Uterus (tissue), 4 donors: ENCODE measurements around the gene PCDHGB3. TPM values are rescaled to one million over a fixed set of nuclear protein-coding genes. Genes with fewer than 3 reads are reported as not detected.
A peak's percentile ranks its signal among the peaks of the same experiment; 100 is the strongest.

Experiments
- DNase-seq, 2 donors: peaks; one replicate each; pipeline ENCODE4 v3.0.0-alpha.2; 2019 to 2020
- H3K27ac ChIP-seq, 2 donors: fragments of 200-600 bp; sonication (generic); 1 replicate in 1 of 2; 2 replicates in 1 of 2; pipeline ENCODE4 v1.5.1; 2016 to 2018
- H3K27me3 ChIP-seq, 2 donors: fragments of 200-600 bp; sonication (generic); one replicate each; pipeline ENCODE4 v1.5.1; 2018 to 2019; ENCODE audit warnings: control low read depth in 1 of 2
- H3K36me3 ChIP-seq, 2 donors: fragments of 200-600 bp; sonication (generic); one replicate each; pipeline ENCODE4 v1.5.1; 2019; ENCODE audit warnings: control low read depth in 1 of 2
- H3K4me1 ChIP-seq, 2 donors: fragments of 200-600 bp; sonication (generic); one replicate each; pipeline ENCODE4 v1.5.1; 2018 to 2019; ENCODE audit warnings: control low read depth in 1 of 2
- H3K4me3 ChIP-seq, 2 donors: fragments of 200-600 bp; sonication (generic); 1 replicate in 1 of 2; 2 replicates in 1 of 2; pipeline ENCODE4 v1.5.1; 2018 to 2019; ENCODE audit warnings: mild to moderate bottlenecking in 1 of 2
- H3K9me3 ChIP-seq, 2 donors: fragments of 200-600 bp; sonication (generic); one replicate each; pipeline ENCODE4 v1.5.1; 2019; ENCODE audit warnings: control low read depth in 1 of 2
- POLR2A ChIP-seq, 2 donors: fragments of 450-650 bp; IDR thresholded peaks; one replicate each; pipeline ENCODE4 v1.6.1; 2016; ENCODE audit warnings: antibody characterized with exemption in 2 of 2, mild to moderate bottlenecking in 1 of 2, moderate library complexity in 1 of 2
- intact Hi-C: fragments of 100-400 bp; cut with DNase I; formaldehyde crosslinking; loops from one replicate; pipeline ENCODE4 v1.15.1; 2023; ENCODE audit warnings: low total_unique reads
- total RNA-seq, 4 donors: library from RNA; depleted of rRNA in 3 of 4; stranded (reverse); fragments of >200 nt in 3 of 4; gene quantifications; one replicate each; pipeline versions ENCODE4 v1.1.0 to v1.2.4, GENCODE V29; 2014 to 2023
- TF ChIP-seq, protein P1 (sequence below), 4 experiments: fragments of 200-600 bp in 2 of 4; fragments of 450-650 bp in 2 of 4; sonication (generic) in 2 of 4; IDR thresholded peaks; one replicate each; pipeline ENCODE4 v1.5.1; 2016 to 2019; ENCODE audit warnings: antibody characterized with exemption in 4 of 4, mild to moderate bottlenecking in 2 of 4, moderate library complexity in 1 of 4
- donor health status: DM: yes; HTN: yes; CAD: no.

Gene PCDHGB3
- total RNA-seq = 10 to 100 TPM in 2 of 4 donors, 1 to 10 TPM in 1, under 1 TPM in 1; 0.59 to 14.1 (median 8.1) TPM

DNA sequence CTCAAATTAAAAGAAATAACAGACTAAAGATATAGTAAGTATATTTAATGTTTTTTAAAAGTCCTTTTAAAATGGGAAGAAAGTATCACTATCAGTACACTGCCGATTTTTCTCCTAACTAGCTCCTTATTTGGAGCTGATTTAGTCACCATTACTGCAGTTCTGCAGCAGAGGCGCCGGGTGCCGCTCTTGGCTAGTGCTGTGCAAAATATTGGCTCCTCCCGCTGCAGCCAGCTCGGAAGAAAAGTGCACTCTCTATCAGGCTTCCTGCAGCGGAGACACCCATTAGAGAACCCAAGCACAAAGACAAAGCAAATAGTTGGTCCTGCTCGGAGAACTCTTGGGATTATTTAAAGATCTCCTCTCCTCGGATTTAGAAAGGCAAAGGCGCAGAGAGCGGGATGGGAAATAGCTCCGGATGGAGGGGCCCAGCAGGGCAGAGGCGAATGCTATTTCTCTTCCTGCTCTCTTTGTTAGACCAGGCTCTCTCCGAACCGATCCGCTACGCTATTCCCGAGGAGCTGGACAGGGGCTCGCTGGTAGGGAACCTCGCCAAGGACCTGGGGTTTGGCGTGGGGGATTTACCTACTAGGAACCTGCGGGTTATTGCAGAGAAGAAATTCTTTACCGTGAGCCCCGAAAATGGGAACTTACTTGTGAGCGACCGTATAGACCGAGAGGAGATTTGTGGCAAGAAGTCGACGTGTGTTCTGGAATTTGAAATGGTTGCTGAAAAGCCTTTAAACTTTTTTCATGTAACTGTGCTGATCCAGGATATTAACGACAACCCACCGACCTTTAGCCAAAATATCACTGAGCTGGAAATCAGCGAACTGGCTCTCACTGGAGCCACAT is at the start of gene PCDHGB3:
Gene PCDHGB3, plus strand, starts transcription at position 249 of the 855 bp plus-strand sequence. Its CDS starts 153 bp downstream, at position 402.
- H3K4me3 ChIP-seq = no peak within 1 kb of the TSS
- no peaks in the 10 kb centered on the region for H3K27me3 ChIP-seq
- H3K4me1 ChIP-seq = no peaks in the 10 kb centered on the region
- no peak for DNase-seq
- peaks cover 5 to 95% of the 10 kb centered on the region in 2 donors for H3K9me3 ChIP-seq
- no peaks in the 10 kb centered on the region for H3K36me3 ChIP-seq
- H3K27ac ChIP-seq = no peak within 1 kb of the TSS
- TF ChIP-seq POLR2A (IDR thresholded peaks at IDR 0.05) = no peak
- TF ChIP-seq, protein P1, sequence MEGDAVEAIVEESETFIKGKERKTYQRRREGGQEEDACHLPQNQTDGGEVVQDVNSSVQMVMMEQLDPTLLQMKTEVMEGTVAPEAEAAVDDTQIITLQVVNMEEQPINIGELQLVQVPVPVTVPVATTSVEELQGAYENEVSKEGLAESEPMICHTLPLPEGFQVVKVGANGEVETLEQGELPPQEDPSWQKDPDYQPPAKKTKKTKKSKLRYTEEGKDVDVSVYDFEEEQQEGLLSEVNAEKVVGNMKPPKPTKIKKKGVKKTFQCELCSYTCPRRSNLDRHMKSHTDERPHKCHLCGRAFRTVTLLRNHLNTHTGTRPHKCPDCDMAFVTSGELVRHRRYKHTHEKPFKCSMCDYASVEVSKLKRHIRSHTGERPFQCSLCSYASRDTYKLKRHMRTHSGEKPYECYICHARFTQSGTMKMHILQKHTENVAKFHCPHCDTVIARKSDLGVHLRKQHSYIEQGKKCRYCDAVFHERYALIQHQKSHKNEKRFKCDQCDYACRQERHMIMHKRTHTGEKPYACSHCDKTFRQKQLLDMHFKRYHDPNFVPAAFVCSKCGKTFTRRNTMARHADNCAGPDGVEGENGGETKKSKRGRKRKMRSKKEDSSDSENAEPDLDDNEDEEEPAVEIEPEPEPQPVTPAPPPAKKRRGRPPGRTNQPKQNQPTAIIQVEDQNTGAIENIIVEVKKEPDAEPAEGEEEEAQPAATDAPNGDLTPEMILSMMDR (IDR thresholded peaks at IDR 0.05) = no peak
- intact Hi-C loops = no loop called here

DNA sequence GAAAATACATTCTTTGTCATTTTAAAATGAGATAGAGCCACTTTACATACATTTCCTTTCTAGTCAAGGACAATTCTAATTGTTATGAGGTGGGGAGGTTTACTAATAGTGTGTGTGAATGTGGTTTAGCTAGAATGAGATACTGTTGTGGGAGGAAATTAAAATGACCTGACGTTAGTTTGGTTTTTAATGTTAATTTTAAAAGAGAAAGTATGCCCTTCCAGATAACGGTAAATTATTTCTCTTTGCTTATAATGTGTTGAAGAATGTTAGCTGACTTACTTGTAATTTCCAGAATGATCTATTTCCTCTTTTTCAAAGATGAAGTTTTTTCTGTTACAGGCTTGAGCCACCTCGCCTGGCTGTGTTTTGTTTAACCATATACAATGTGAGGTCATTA is 47.8 kb upstream of the PCDHGB3 start:
- TF ChIP-seq POLR2A (IDR thresholded peaks at IDR 0.05) = no peak
- TF ChIP-seq, protein P1 (IDR thresholded peaks at IDR 0.05) = no peak
- Histone ChIP-seq H3K4me1 (no peaks in the 10 kb centered on the region), H3K4me3 (no peak overlapping the region), H3K9me3 (peaks cover 14 to 36% of the 10 kb centered on the region in 2 donors), H3K27ac (no peak overlapping the region), H3K36me3 (no peaks in the 10 kb centered on the region), H3K27me3 (no peaks in the 10 kb centered on the region)
- intact Hi-C loops = no loop called here
- DNase-seq = no peak

DNA sequence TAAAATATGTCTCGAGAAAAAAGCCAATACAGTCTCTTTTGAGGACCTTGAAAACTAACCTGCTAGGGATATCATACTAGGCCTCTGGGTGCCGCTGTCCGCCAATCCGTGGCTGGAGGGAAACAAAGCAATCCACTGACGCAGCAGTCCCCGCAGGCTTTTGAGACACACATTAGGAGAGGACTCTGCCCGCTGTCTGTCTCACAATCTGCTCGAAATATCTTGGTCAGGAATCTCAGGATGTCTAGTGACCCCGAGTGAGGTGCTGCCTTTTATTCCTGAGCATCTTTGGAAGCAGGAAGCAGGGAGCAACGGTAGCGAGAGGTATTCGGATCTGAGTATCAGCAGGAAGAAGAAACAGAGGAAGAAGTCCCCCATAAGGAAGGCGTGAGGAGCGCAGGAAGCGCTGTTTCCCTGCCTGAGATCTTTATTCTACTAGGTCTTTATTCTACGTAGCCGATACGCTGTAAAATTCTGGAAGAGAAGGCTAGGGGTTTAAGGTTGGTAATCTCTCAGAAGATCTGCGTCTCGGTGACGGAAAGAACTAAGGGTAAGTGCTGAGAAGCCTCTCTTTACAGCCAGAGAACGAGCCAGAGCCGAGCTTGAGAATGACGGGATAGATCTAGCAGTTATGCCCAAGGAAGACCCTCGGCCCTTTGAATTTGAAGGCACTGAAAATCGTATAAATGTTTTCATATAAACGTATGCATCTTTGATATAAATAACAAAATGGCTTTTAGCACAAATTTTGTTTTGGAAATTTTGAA is 43.8 kb upstream of the PCDHGB3 start:
- no peak for TF ChIP-seq POLR2A (IDR thresholded peaks at IDR 0.05)
- TF ChIP-seq, protein P1 (IDR thresholded peaks at IDR 0.05) = peak; percentile 34 to 44 (median 40)
- no peaks in the 10 kb centered on the region for H3K4me1 ChIP-seq
- no peaks in the 10 kb centered on the region for H3K27me3 ChIP-seq
- H3K4me3 ChIP-seq = peak overlapping the region; percentile 26 to 29
- DNase-seq = peak; percentile 58 to 64
- peaks cover 0 to 18% of the 10 kb centered on the region in 2 donors for H3K9me3 ChIP-seq
- H3K27ac ChIP-seq = peak overlapping the region; percentile 65 to 69
- intact Hi-C loops = no loop called here
- H3K36me3 ChIP-seq = no peaks in the 10 kb centered on the region

DNA sequence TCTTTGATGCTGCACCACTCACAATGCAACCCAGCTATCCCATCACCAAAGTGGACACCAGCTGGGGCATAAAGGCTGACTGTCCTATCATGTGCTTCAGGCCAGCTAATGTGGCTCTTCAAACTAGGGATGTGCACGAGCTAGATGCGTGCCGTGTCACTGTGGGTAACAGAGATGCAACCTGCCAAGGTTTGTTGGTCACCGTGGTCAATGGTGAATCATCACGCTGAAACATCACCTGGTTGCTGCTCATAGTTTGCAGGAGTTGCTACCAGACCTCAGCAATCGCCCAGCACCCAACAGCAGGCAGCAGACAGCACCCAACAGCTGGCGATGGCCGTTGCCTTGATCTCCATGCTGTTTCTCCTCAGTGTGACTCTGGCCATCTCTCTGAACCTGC is 41.8 kb upstream of the PCDHGB3 start:
- intact Hi-C loops = no loop called here
- Histone ChIP-seq H3K27ac (no peak overlapping the region), H3K9me3 (peaks cover 0 to 26% of the 10 kb centered on the region in 2 donors), H3K4me1 (no peaks in the 10 kb centered on the region), H3K27me3 (no peaks in the 10 kb centered on the region), H3K36me3 (no peaks in the 10 kb centered on the region), H3K4me3 (no peak overlapping the region)
- DNase-seq = no peak
- TF ChIP-seq, protein P1 (IDR thresholded peaks at IDR 0.05) = no peak
- TF ChIP-seq POLR2A (IDR thresholded peaks at IDR 0.05) = no peak
